SK-N-MC (cell line): Measurements from ENCODE around the gene PIK3CB.

ENCODE experiments used
- EZH2 ChIP-seq: fragments of 200-600 bp; sonication (generic); IDR thresholded peaks from one replicate; pipeline ENCODE4 v1.6.1; 2017; ENCODE audit warnings: antibody characterized with exemption
- FOXP2 ChIP-seq: optimal IDR thresholded peaks from 2 replicates; pipeline ENCODE3; 2011; ENCODE audit warnings: mild to moderate bottlenecking, moderate library complexity; ENCODE audit not compliant: insufficient read depth; ENCODE audit errors: extremely low read length, control extremely low read depth
- POLR2AphosphoS5 ChIP-seq: IDR thresholded peaks from 2 replicates; pipeline ENCODE4 v1.6.1; 2012; ENCODE audit warnings: mild to moderate bottlenecking, low read depth, low read length, borderline replicate concordance

- TF ChIP-seq EZH2 (no peak), POLR2AphosphoS5 (no peak), FOXP2 (no peak)
Measured at GRCh38 chr3:138854204-138854603, 19.5 kb upstream of the PIK3CB start.
